ENCODE results near the gene SMAD6.
"Not testable (repeated sequence)": the region's sequence is repeated elsewhere in the genome, so short reads cannot be mapped to it uniquely, and the experiment has no call there.

Gene SMAD6

DNA sequence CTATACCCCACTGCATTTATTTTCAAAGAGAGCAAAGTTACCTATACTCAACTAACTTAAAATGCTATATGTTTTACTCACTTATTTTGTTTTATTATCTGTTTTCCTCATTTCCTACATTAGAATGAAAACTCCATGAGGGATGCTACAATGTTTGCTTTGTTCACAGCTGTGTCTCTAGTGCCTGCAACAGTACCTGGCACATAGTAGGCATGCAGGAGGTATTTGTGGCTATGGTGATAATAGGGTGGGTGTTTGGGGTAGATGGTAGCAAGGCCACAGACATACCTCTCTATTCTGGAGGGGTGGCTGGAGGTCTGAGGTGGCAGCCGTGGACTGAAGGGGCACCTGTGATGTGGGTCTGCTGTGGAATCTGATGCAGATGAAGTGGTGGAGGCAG is 24.7 kb upstream of the SMAD6 start:
- no peak for DNase-seq

DNA sequence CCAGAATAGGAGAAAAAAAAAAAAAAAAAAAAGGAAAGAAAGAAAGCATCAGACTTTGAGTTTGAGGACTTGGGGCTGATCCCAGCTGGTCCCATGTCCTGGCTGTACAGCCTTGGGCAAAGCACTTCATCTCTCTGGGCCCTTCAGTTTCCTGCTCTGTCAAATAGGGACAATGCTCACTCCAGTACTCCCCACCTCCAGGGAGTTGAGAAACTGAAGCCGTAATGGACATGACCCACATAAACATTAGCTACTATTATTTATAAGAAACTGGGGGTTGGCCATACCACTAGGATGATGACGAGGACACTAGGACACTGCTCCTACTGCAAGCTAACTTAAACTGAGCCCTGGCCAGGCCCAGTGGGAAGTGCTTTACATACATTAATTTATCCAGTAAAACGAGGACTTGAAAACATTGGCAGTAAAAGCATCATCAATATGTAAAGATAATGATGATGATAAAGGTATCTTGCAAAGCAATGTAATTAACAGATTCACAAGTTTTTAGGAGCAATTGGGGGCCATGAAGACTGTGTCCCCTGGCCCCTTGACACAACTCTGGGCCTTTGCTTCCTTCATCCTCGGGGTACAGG is 22.9 kb upstream of the SMAD6 start:
- DNase-seq: no peak

DNA sequence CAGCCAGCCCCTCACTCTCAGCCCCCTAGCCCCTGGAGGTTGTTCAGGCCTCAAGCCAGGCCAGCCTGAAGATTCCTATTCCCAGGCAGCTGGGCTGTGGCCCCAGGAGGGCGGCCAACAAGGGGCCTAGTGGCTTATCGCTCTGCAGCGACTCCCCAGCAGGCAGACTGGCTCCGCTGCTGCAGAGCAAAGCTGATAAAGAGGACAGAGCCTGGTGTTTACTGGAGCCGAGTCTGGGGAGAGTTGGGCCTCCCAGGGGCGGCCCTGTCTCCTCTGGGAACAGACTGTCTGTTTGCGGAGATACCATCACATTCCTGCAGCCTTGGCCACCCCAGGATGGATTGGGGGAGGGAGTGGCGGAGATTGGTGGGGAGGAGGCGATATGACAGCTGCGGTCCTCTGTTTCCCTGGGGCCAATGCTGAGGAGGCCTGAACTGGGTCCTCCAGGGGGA is 22.4 kb upstream of the SMAD6 start:
- no peak for DNase-seq

DNA sequence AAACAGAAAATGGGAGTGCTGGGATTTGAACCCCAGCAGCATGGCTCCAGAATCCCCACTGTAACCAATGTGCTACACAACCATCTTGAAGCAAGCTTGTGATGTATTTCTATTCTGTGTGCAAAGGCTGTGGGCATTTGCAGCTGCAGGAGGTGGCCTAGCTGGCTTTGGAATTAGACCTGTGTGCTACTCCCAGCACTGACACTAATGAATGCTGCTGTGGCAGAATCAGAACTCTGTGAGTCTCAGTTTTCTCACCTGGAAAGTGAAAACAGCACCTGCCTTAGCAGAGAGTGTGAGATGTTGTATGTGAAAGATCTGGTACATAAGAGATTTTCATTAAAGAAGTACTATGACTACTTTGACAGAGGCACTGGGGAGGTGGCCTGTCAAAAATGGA is 21.5 kb upstream of the SMAD6 start:
- no peak for DNase-seq

DNA sequence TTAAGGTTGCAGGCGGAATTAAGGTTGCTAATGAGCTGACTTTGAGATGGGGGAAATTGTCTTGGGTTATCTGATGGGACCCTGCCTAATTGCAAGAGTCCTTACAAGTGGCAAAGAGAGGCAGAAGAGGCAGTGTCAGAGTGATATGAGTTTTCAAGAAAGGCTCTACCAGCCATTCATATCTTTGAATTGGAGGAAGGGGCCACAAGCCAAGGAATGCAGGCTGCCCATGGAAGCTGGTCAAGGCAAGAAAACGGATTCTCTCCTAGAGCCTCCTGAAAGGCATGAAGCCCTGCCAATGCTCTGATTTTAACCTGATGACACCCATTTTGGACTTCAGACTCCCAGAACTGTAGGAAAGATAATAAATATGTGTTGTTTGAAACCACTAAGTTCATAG is 20.6 kb upstream of the SMAD6 start:
- no peak for DNase-seq

DNA sequence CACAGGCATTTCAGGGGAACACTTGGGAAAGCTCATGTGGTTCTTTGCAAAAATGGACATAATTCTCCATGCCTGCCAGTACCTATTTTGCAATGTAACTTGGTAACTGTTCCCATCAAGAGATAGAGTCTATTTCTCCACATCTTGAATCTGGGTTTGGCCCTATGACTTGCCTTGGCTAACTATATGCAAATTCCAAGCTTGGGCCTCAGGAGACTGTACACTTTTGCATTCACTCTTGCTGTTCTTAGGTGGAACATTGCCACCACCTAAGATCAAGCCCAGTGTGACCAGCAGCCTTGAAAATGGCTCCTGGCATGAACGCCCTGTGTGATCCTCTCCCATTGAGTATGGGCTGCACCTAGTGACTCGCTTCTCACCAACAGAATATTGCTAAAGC is 19.8 kb upstream of the SMAD6 start:
- no peak for DNase-seq

DNA sequence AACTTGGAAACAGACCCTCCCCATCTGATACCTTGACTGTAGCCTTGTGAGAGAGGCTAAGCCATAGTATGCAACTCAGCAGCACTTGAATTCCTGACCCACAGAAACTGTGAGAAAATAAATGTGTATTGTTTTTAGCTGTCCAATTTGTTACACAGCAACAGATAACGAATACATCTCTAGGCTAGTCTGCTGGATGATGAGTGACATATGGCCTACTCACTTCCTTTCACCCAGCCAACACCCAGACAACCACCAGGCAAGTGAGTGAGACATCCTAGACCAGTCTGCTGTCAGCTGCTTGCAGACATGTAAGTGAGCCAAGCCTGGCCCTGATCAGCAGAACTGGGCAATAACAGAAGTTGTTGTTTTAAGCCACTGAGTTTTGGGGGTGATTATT is 19.2 kb upstream of the SMAD6 start:
- no peak for DNase-seq

DNA sequence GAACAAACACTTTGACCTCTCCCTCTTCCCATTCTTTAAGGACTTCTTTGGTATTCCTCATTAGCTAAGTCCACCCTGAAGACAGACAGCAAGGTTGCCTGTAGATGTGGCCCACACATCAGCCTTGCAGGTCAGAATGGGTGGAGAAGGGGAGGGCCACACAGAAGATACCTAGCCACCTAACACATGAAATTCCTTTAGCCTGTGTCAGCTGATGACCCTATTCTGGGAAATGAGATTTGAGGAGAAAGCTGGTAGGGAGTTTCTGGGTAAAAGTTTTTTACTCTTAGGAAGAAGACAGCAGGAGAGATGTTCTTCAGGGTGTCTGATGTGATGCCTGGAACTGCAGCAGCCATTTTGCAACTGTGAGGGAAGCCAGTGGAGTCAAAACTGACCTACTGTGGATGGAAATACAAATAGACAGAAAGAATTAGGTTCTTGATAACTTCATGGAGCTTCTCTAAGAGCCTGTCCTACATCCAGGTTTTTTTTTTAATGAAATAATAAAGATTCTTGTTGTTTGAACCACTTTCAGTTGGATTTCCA is 17.8 kb upstream of the SMAD6 start:
- DNase-seq: no peak

DNA sequence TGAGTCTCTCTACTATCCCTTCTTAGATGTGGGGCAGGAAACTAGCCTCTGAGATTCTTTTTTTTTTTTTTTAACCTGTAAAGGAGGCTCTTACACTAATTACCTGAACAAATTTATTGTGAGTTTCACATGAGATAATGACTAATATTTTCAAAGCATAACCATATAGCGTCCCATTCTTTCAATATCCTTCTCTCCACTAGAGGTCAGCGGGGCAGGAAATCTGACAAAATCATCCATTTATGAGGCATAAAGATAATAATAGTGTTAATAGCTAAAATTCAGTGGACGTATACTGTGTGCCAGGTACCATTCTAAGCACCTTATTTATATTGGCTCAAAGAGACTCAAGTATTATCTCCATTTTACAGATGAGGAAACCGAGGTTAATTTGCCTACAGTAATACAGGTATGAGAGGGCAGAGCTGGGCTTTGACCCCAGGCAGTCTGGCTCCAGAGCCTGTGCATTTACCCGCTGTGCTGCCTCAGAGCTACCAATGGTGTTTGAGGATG is 16.3 kb upstream of the SMAD6 start:
- no peak for DNase-seq

DNA sequence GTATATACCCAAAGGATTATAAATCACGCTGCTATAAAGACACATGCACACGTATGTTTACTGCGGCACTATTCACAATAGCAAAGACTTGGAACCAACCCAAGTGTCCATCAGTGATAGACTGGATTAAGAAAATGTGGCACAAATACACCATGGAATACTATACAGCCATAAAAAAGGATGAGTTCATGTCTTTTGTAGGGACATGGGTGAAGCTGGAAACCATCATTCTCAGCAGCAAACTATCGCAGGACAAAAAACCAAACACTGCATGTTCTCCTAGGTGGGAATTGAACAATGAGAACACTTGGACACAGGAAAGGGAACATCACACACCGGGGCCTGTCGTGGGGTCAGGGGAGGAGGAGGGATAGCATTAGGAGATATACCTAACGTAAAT is 11.1 kb upstream of the SMAD6 start:
- DNase-seq: not testable (repeated sequence)

DNA sequence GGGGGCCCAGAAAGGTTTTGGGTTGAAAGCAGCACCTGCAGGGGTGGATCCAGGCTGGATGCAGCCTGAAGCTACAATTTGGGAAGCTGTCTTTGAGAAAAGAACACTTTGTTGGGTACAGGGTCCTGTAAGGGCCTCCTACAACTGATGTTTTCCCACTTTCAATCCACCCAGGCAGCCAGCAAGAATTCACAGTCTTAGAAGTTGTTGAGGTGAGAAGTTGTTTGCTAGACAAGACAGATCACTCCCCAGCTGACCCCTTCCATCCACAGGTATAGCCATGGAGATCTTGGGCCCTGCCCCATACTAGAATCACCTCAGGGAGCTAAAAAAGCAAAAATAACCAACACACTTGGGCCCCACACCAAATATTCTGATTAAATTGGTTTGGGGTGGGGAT is 10.3 kb upstream of the SMAD6 start:
- DNase-seq: no peak

DNA sequence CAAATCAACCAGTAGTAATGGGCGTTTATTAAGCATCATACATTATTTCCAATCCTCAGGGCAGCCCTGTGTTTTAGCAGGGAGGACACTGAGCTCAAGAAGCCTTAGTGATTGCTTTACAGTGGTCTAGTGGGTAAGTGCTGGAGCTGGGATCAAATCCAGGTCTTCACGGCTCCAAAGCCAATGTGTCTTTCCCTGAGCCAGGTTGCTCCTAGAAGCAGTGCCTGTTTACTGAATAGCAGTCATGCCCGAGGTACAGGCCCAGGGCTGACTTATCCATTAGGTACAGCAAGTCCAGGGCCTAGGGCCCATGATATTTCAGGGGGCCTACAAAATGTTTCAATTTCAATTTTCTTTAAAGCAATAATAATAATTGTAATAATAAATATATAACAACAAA is 9.6 kb upstream of the SMAD6 start:
- no peak for DNase-seq

DNA sequence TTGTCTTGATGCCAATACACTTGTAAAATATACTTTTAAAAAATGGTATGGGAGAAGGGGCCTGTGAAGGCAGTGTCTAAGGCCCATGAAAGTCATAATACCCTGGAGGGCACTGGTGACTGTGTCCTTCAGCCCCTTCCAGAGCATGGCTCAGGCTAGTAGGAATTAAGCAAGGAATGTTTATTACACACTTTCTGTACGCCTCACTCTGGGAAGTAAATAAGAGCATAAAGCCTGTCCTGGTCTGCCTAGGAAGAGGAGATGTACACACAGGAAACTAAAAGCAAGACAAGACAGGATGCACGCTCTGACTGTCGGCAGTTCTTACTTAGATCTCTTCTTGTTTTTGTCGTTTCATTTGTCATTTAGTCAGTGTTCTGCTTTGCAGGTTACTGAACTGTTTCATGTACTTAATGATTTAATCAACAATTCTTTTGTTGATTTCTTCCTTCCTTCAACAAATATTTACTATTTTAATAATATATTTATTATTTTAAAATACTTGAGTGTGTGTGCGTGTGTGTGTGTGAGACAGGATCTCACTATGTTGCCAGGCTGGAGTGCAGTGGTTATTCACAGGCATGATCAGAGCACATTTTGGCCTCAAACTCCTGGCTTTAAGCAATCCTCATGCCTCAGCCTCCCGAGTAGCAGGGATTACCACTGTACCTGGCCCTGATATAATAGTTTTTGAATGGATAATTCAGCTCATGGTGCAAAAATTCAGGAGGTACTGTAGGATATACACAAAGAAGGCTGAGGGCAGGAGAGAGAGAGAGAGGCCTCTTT is 9.0 kb upstream of the SMAD6 start:
- no peak for DNase-seq

DNA sequence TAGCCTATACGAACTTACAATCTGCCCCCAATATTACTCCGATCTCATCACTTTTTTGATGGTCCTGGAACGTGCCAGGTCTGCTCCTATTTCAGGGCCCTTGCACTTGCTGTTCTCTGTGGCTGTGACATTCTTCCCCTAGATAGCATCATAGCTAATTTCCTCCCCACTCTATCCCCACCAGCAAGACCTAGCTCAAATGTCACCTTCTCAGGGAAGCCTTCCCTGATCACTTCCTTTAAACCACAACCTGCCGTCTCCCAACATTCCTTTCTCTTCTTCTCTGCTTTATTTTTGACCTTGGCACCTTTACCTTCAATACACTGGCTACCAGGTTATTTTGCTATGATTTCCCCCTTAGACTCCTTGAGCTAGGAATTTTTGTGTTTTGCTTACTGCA is 5.3 kb upstream of the SMAD6 start:
- no peak for DNase-seq

DNA sequence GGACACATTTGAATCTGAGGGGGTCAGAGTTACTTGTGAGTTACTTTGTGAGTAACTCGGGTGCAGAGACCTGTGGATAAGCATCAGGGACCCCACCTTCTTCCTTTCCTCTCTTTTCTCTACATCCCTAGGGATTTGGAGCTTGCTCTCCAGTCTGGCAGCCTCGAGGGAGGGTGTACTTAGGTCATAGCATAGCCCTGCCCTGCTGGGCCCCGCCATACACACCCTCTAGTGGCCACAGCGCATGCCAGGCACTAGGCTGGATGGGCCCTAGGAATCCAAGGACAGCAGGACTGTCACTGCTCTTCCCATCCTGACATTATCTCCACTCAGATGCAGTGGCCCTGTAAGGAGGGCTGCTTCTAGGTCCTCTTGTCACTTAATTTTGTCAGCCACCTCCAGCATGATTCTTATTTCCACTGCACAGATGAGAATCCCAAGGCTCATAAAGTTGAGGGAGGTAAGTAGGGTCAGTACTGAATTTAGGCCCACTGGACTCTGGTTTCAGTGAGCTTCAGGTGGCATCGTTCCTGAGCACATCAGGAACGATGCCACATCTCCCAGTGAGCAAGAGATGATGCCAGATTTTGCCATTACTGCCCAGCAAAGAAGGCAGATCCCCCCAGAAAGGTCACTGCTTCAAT is 3.6 kb upstream of the SMAD6 start:
- no peak for DNase-seq

DNA sequence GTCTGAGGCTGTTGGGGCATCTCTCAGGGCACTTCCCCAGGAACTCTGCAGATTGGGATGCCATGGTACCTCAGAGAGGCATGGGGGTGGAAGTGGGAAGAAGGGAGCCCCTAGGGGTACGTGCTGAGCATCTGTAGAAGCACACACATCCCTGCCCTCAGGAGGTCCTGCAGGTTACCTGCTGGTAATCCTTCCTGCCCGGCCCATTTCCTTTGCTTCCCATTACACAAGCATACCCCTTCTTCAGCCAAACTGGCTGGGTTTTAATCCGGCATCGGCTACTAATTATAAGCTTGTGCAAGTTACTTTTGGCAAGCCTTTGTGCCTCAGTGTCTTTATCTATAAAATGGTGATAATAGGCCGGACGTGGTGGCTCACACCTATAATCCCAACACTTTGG is 3.1 kb upstream of the SMAD6 start:
- DNase-seq: no peak

DNA sequence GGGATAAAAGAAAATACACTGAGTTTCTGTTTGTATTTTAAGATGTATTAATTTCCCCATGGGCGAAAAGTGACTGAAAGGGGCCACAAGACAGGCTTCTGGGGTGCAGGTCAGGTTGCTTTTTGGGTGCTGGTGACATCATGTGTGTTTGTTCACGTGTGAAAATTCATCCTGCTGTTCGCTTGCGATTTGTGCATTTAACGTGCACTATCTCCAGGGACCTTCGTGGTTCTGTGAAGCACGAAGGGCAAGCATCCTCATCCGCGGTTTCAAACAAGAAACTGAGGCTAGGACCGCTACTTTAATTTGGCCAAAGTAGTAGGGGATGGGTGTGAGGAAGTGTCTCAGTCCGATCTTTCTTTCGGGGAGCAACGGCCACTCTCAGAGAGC is 1.6 kb upstream of the SMAD6 start:
- no peak for DNase-seq

DNA sequence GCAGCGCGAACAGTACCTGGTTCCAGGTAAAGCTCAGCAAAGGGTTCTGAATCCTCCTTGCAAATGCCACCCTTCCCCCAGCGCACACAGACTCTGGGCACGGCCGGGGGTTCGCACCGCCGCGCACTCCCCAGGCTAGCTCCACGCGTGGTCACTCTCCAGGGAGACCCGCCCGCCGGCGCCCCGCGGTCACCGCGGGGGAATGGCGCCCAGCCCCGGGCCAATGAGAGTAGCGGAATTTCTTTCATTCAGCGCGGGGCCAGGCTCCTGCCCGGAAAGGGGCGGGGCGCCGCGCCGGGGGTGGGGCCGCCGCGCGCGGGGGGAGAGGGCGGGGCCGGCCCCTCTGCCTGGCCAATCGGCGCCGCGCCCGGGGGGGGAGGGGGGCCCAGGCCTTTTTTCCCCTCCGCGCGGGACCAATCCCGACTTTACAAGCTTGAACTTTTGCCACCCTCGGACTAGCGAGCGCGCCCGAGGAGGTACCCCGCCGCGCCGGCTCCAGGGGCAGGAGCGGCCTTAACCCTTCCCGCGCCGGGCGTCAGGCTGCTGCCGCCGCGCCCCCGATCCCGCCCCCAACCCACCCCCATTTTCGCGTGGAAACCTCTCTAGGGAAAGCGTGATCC is 1.1 kb upstream of the SMAD6 start:
- peak; percentile 88 for DNase-seq

DNA sequence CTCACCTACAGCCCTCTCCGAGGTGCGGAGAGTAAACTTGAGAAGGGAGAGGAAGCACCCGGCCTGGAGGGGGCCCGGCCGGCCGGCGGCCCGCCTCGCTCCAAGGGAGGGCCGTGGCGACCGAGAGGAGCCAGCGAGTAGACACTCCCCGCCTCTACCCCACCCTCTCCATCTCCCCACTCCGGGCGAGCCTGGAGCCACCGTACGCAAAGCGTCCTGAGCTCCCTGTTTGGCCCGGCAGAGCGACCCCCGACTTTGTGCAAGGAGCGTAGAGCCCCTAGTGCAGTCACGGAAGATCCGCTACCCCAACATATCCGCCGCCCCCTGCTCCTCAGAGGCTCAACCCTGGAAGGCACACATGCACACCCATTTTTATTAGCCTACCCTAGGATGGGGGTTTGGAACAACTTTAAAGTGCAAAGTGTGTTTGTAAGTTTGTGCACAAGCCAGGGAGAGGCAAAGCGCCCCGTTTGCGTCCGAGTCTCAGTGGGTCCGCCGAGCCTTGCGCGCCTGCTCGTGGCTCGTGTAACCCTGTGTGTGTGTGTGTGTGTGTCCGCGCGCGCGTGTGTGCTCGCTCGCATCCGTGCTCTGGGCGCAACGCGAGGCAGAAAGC is 508 bp upstream of the SMAD6 start:
- DNase-seq: no peak

DNA sequence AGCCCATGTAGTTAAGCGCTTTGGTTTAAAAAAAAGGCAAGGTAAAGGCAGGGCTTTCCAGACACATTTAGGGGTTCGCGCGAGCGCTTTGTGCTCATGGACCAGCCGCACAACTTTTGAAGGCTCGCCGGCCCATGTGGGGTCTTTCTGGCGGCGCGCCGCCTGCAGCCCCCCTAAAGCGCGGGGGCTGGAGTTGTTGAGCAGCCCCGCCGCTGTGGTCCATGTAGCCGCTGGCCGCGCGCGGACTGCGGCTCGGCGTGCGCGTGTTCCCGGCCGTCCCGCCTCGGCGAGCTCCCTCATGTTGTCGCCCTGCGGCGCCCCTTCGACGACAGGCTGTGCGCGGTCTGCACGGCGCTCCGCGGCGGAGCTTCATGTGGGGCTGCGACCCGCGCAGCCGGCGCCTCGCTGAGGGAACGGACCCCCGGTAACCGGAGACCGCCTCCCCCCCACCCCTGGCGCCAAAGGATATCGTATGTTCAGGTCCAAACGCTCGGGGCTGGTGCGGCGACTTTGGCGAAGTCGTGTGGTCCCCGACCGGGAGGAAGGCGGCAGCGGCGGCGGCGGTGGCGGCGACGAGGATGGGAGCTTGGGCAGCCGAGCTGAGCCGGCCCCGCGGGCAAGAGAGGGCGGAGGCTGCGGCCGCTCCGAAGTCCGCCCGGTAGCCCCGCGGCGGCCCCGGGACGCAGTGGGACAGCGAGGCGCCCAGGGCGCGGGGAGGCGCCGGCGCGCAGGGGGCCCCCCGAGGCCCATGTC is 927 bp downstream of the SMAD6 start:
- DNase-seq: no peak

DNA sequence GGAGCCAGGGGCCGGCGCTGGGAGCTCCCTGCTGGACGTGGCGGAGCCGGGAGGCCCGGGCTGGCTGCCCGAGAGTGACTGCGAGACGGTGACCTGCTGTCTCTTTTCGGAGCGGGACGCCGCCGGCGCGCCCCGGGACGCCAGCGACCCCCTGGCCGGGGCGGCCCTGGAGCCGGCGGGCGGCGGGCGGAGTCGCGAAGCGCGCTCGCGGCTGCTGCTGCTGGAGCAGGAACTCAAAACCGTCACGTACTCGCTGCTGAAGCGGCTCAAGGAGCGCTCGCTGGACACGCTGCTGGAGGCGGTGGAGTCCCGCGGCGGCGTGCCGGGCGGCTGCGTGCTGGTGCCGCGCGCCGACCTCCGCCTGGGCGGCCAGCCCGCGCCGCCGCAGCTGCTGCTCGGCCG is 1.5 kb downstream of the SMAD6 start:
- DNase-seq: no peak

All from CD4-positive, alpha-beta T cell treated with Interleukin-12 subunit alpha and Interleukin-12 subunit beta, for 1 hour (primary cell).